ENCODE results near the gene PRSS3.
"Not testable (repeated sequence)": the region's sequence is repeated elsewhere in the genome, so short reads cannot be mapped to it uniquely, and the experiment has no call there.

PRSS3 gene

GRCh38 chr9:33818847-33819500, 23.6 kb downstream of the PRSS3 start:
- DNase-seq = no peak

DNA sequence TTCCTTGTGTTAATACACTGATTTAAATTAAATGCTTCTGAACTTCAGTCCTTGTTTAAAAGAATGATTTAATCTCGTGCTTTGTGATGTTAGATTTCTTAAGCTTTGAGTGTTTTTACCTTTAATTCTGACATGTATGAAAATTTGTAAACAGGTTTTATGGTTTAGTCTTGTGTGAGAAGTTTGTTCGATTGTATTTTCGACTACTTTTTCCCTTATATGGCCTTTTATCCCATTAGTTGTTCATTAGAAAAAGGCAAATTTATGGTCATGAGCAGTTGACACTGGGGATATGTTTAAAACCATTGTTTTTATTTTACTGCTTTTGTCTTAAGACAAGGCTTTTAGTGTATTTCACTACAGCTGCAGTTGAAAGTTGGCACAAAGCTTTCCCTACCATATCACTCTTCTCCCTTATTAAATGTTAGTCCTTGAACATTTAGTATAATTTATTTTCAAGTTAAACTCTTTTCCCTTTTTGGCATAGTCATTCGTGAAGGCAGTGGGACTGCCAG, 24.9 kb downstream of the PRSS3 start:
- no peak for DNase-seq

DNA sequence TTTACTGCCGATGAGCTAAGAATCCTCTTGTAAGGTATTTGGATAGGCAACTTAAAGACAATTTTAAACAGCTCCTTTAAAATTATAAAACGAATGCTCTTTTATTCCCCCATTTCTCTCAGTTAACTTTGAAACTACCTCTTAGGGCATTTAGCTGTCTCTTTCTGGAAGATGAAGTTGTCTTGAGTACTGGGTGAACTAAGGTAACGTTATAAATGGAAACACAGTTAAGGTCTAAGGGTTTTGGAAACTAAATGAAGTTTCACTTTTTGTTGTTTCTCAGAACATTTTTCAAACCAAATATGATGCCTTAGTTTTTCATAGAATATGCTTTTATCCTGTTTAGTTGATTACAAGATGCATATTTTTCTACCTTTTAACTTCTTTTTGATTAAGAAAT, 28.4 kb downstream of the PRSS3 start:
- DNase-seq = no peak

DNA sequence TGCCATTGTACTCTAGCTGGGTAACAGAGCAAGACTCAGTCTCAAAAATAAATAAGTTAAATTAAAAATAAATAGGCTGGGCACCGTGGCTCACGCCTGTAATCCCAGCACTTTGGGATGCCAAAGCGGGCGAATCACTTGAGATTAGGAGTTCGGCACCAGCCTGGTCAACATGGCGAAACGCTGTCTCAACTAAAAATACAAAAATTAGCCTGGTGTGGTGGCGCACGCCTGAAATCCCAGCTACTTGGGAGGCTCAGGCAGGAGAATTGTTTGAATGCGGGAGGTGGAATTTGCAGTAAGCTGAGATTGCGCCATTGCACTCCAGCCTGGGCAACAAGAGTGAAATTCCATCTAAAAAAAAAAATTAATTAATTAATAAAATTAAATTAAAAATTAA, 31.9 kb downstream of the PRSS3 start:
- not testable (repeated sequence) for DNase-seq

DNA sequence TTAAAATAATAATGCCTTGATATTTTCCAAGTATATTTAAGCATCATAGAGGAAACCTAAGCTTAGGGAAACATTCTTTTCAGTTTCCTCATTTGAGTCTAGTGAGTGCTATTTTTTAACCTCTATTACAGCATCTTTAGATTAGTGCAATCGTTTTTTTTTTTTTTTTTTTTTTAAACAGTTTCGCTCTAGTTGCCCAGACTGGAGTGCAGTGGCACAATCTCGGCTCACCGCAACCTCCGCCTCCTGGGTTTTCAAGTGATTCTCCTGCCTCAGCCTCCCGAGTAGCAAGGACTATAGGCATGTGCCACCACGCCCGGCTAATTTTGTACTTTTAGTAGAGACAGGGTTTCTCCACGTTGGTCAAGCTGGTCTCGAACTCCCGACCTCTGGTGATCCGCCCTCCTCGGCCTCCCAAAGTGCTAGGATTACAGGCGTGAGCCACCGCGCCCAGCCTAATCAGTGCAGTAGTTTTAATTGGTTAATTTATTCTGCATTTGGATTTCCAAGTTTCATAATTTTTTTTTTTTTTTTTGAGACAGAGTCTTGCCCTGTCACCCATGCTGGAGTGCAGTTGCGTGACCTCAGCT, 34.4 kb downstream of the PRSS3 start:
- not testable (repeated sequence) for DNase-seq

DNA sequence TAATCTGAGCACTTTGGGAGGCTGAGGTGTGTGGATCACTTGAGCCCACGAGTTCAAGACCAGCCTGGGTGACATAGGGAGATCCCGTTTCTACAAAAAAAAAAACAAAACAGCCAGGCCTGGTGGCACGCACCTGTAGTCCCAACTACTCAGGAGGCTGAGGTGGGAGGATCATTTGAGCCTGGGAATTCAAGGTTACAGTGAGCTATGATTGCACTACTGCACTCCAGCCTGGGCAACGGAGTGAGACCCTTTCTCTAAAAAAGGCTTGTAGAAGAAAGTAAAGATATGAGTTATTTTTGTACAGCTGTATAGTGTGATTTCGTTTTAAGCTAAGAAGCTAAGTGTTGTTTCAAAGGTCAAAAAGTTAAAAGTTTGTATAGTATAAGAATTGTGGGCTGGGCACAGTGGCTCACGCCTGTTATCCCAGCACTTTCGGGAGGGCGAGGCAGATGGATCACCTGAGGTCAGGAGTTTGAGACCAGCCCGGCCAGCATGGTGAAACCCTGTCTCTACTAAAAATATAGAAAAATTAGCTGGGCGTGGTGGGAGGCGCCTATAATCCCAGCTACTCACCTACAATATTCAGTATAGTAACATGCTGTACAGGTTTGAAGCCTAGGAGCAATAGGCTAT, 40.4 kb downstream of the PRSS3 start:
- DNase-seq = no peak

- not testable (repeated sequence) for DNase-seq
Measured at GRCh38 chr9:33836261-33836660, 40.9 kb downstream of the PRSS3 start.

- no peak for DNase-seq
Measured at GRCh38 chr9:33837138-33837537, 41.8 kb downstream of the PRSS3 start.

DNA sequence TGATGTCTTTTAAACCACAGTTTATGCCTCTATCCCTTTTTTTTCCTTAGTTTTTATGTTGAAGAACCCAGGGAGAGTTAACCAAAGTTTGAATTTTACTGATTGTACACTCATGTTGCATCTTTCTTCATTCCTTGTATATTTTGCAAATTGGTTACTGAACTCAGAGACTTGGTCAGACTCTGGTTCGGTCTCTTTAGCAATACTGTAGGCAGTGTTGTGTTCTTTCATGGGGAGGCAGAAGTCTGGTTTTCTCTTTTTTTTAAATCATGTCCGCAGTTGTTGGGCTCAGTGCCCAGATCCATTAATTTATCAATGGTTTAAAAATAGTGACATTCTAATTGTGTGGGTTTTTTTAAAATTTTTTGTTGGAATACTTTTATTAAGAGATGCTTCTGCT, 45.0 kb downstream of the PRSS3 start:
- no peak for DNase-seq

DNA sequence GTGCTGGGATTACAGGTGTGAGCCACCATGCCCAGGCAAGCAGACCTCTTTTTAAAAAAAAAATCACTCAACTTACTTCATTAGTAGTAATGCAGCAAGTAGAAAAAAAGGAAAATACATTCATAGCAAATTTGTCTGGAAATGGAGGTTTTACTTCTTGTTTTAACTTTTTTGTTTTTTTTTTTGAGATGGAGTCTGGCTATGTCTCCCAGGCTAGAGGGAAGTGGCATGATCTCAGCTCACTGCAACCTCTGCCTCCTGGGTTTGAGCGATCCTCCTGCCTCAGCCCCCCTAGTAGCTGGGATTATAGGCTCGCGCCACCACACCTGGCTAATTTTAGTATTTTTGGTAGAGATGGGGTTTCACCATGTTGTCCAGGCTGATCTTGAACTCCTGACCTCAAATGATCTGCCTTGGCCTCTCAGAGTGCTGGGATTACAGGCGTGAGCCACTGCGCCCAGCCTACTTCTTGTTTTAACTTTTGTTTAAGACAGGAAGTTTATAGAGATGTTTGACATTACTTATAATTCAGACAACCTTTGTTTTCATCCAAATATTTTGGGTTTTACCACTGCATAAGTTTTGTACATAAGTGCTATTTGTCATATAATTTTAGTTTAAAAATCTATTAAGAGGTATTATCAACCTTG, 48.1 kb downstream of the PRSS3 start:
- no peak for DNase-seq

GRCh38 chr9:33846231-33846630, 50.9 kb downstream of the PRSS3 start:
- DNase-seq = no peak

GRCh38 chr9:33847894-33848205, 52.5 kb downstream of the PRSS3 start:
- not testable (repeated sequence) for DNase-seq
